Ecto neural progenitor cell (in vitro differentiated cells): Measurements from ENCODE around the gene SPDYE3.

Experiments
- DNase-seq: peaks from one replicate; pipeline ENCODE4 v3.0.0-alpha.2; 2018; ENCODE audit warnings: low spot score

SPDYE3 gene

DNA sequence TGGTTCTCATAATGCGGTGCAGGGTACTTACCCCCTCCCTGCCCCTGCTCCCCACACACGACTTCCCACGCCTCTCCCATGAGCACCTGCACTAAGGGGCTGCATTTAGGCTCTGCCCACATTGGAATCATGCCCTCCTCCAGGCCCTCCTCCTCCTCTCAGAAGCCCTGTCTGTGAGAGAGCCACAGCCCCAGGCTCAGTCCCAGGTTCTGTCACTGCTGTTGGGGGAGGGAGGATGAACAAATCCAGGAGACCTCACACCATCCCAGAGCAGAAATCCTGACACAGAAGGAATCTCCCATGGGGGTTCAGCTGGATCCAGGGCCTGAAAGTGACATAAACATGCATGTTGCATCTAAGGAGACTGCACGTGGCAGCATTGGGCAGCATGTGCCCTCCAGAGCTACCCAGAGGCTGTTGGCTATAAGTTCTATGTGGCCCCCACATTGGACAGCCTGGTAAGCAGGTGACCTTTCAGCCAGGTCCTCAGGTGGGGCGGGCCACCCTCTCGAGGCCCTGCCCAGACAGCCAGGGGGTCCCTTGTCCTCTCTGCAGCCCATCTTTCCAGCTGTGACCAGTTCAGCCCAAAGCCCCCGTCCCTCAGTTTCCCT lies 64.2 kb downstream of the SPDYE3 start:
- no peak for DNase-seq
